NCI-H1092 treated with DMSO at 0.1 percent for 48 hours (cell line): ENCODE data around the gene INPP5A.
"Not testable (repeated sequence)": the region's sequence is repeated elsewhere in the genome, so short reads cannot be mapped to it uniquely, and the experiment has no call there.

Experiments
- DNase-seq: peaks from one replicate; lab custom pipeline; 2025; lab: John Stamatoyannopoulos, UW

Gene INPP5A

DNA sequence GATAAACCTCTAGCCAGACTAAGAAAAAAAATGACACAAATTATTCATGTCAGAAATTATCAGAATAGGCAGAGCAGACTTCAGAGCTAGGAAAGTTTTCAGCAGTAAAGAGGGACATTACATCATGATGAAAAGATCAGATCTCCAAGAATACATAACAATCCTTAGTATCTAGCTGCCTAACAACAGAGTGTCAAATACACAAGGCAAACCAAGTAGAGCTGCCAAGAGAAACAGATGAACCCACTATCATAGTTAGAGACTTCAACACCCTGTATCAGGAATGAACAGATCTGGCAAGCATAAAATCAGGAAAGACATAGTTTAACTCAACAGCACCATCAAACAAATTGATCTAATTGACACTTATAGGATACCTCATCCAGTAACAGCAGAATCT lies 156.1 kb downstream of the INPP5A start:
- DNase-seq = no peak

DNA sequence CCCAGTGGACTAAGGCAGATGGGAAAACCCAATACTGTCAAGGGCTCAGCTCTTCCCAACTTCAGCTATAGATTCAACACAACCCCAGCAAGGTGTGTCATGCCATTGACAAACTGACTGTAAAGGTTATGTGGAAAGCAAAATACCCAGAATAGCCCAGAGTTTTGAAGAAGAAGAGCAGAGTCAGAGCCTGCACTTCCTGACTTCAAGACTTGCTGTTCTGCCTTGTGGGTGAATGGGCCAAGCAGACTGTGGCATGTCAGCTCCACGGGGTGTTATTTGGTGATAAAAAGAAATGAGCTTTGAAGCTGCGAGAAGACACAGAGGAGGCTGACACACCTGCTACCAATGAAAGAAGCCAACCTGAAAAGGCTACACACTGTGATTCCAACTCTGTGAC lies 158.6 kb downstream of the INPP5A start:
- DNase-seq = no peak

DNA sequence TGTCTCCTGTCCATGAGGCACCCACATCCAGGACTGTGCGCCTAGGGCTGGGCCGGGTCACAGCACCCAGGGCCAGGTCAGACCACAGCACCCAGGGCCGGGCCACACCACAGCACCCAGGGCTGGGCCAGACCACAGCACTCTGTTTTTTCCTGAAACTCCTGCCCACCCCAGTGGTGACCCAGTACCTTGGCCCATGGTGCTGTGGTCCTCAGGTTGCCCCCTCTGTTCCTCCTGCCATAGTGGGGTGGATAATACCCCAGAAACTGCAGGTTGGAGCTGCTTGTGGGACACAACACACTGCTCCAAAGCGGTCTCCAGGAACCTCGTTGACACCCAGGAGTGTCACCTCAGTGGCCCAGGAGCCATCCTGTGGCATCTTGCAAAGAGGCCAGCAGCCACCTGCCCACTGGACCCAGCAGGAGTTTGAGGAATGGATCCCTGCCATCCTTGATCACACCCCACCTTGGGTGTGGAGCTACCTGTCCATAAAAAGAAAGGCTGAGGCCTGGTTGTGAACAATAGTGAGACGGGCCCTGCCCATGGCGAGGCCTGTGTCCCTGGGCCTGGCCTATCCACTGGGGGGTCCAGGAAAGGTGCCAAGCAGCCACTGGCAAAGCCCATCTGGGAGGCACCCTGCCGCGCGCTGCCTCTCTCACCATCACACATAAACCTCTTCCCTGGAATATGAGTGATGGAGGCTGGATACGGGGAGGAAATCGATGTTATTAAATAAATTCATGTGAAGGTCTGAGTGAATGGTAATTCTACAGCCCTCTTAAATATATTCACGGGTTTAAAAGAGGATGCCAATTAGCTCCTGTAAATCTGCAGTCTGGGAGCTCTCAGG lies 159.4 kb downstream of the INPP5A start:
- DNase-seq = no peak

DNA sequence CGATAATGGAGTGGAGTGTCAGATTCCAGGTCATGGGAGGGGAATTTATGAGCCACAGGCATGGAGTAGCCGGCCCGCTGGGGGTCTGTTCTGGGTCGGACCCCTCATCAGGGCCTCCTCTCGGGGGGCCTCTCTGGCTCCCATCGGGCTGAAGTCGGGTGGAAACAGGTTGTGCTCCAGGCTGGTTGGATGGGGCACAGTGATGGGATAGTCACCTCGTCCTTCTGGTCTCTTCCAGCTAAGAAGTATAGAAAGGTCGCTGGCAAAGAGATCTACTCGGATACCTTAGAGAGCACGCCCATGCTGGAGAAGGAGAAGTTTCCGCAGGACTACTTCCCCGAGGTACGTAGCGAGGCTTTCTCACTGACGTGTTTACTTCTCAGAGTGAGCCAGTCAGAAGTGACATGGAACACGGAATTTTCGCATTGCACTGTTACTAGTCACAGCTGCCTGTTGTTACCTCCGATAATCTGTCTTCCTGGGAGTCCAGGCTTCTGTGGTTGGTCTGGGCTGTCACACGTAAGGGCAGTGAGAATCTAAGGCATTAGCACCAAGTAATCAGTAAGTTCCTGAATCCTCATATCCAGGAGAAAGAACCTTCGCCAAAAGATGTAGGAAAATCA lies 160.1 kb downstream of the INPP5A start:
- DNase-seq = no peak

DNA sequence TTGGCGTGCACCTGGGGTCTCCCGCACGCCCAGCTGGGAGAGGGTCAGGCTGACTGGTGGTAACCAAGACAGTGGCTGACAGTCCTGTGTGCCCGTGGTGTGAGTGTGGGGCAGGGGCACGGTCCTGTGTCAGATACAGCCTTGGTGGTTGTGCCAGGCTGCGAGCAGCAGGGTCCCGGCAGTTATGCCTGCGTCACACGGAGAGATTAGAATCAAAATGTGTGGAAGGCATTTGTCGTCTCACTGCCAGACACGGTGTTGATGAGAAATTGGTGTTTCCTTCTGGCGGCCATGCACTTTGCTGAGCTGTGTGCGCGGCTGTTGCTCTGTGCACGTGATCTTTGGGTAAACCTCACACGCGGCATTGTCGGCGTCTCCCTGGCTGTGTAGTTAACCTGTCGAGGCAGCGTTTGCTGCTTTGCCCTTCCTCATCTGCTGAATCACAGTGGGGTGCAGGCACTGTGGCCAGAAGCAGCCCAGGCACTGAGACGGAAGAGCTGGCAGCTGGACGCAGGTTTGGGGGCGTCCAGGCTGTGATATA lies 160.7 kb downstream of the INPP5A start:
- no peak for DNase-seq

DNA sequence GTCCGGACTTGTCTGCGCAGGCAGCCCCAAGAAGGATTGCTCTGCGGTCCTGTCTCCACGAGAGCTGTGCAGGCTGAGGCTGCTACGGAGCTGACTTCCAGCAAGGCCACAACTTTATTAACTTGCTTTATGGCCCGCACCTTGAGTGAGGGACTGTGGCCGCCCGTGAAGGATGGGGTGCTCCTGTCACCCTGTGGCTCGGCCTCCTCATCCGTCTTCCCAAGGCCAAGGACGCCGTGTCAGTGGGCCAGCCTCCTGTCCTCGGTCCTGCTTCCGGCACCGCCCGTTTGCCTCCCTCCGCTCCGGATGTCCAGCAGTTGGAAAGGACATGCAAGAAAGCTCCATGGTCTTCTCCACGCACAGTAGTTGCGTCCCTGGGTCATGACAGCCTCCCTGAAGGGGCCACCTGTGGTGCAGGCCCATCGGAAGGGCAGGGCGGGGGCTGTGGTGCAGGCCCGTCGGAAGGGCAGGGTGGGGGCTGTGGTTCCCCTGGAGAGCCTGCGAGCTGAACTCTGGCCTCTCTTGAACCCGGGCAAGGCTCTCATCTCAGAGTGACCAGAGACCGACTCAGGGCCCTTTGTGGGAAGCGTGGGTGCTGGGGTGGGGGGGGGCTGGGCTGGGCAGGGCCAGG lies 161.3 kb downstream of the INPP5A start:
- no peak for DNase-seq

DNA sequence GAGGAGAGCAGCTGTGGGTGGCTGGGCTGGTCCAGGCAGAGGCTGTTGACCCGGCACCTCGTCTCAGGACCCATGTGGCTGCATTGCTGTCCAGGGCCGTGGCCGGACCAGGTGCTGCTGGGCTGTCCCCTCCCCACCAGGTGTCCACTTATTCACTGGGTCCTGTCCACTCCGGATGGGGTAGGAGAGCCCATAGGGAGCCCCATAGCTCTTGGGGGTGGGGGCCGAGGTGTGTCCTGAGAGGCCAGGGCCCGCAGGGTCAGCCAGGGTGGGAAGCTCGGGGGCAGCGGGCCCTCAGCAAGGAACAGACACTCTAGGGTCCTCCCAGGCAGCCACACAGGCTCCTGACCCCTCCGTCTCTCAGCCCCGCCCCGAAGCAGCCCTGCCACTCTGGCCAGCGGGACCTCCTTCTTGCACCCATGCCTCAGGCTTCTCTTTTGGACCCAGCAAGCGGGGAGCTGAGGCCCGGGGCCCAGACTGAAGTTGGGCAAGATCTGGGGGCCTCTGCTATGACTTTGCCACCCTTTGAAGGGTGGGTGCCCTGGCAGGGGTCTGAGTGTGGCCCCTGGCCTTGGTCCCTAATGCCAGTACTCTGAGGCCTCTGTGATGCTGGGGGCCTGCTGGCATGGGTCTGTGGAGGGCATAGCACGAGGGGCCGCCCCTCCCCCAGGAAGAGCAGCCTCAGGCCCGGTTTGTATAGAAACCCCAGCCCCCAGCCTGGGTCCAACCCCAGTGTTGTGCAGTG lies 162.0 kb downstream of the INPP5A start:
- DNase-seq = no peak

DNA sequence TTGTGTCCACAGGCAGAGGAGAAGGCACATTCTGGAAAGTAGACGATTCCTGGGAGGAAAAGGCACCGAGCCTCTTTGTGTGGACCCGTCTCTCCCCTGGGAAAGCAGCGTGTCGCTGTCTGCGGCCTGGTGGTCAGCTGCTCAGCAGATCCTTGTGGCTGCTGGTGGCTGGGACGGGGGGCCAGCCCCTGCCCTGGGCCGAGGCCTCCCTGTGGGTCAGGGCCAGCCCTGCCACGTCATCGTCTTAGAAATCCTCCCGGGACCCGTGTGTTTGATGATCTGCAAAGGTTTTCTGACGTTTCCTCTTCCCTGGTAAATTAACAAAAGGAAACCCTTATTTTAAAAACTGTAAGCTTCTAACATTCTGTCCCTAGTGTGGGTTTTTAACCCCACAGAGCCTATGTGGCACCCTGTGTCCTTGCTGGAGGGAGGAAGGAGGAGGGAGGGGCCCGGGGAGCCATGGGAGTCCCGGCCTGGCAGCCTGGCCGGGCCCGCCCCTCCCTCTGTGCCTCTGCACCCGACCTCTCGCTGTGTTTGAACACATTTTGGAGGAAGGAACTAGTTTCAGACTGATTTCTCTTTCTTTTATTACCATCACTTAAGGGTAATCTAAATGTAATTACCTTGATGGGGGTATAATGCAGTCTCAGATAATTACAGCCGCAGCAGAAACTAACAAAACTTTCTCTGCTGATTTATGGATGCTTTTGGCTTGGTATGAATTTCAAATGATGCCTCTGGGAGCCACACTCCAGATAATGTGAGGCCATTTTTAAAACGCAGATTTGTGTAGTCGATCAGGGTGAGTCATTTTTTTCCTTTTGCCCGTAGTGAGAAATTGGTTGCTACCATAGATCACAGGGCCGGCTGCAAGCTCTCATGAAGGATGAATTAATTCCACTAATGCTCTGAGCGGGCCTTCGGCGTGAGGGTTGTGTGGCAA lies 162.8 kb downstream of the INPP5A start:
- DNase-seq = no peak

DNA sequence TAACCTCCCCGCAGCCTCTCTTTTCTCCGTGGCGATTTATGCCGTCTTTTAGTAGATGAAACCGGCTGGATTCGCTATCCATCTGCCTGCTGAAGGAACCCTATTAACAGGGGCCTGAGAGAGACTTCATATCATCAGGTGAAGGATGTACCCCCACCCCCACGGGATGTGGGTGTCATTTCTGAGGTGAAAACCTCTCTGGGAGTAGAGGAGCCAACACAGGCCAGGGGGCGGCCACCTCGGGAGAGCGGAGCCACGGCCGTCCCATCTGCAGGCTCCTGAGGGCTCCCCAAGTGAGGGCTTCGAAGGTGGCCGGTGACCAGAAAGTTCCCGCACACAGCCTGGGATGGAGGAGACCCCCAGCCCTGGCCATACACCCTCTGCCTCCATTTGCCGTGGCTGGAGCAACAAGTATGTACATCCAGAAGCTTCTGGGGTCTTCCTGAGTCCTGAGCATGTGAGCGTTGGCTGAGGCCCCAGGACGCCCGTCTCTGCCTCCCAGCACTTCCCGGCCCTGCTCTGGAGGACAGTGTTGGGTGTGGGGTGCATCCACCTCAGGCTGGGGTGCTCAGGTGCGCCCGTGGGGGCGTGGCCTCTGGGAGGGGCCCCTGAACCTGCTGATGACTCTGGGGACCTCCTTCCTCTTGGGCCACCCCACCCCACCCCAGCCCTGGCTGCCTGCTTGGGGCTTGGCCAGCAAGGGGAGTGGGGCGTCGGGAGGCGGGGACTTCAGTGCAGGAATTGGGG lies 163.7 kb downstream of the INPP5A start:
- DNase-seq = no peak

DNA sequence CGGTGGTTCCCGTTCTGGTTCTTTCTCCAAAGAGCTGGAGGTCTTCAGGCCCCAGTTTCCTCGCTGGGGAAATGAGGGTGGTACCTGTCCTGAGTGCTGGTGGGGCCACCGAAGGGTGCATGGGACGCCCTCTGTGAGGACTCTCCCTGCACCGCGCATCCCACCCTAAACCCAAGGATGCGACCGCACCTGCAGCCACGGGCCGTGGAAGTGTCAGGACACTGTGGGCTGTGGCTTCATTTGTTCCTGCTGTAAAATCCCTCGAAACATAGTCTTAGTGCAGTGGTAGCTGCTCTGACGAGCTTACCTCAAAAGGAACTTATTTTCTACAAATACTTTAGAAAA lies 164.2 kb downstream of the INPP5A start:
- no peak for DNase-seq

DNA sequence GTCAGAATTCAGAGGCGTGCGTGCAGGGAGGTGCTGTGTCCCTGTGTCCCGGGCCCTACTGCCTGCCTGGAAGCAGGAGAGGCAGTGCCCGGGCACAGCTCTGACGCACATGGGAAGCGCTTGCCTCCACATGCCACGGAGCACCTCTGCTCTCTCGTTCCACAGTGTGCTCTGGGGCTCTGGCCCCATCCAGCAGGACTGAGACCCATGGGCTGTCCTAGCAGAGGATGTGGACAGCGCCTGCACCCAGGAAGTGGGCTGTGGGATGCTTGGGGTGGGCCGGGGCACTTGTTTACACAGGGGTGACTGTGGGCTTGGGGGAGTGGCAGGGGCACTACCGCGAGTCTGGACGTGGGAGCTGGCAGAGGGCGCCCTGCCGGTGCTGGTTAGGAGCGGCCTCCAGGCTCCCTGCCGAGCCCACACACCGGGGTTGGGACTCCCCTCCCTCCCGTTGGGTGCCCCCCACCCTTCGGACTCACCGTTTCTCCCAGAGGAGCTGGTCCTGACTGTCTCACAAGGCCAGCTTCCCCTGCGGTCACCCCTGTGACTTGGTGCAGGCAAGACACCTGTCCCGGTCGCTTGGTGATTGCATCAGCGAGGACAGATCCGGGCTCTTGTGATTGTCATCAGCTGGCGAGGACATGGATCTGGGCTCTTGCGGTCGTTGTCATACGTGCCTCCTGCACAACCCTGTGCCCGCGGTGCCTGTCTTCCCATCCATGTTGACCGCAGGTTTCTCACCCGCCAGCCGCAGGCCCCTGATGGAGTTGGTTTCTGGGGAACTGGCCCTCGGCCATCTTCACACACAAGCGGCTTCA lies 165.2 kb downstream of the INPP5A start:
- DNase-seq = no peak

DNA sequence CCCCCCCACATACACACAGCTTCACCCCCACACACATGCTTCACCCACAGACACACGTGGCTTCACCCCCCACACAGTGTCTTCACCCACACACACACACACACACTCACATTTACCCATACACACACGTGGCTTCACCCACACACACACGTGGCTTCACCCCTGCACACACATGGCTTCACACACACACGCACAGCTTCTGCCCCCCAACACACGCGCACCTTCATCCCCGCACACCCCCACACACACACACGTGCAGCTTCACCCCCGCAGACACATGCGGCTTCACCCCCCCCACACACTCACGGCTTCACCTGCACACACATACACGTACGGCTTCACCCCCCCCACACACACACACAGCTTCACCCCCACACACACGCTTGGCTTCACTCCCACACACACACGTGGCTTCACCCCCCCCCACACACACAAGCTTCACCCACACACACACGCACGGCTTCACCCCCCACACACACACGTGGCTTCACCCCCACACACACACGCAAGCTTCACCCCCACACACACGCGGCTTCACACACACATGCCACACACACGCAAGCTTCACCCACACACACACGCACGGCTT lies 165.9 kb downstream of the INPP5A start:
- no peak for DNase-seq

DNA sequence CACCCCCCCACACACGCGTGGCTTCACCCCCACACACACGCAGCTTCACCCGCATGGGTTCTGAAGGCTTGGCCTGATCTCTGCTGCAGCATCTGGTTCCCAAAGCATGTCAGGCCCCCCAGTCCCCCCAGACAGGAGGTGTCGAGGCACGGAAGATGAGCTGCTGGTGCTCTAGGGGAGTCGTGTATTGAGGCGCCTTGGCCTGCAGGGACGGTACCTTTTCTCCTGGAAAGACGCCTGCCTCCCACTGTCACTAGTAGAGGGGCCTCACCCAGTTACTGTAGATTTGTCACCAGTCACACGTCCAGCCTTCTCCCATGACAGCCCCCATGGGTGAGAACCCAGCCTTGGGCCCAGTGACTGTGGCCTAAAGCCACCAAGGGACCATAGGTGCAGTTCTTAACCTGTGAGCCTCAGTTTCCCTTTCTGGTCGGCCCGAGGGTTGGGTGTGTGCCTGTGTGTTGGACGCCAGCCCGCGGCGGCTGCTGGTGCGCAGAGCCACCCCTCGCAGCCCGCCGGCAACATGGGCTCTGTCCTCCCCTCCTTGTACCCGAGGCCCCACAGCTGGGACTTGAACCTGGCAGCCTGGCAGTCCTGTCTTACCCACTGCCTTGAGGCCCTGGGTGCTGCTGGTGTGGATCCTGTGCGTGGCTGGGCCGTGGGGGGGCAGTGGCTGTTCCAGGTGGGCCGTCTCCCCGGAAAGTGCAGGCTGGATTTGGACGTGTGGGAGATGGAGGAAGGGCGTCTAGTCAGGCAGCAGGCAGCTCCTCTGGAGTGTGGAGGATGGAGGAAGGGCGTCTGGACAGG lies 166.6 kb downstream of the INPP5A start:
- DNase-seq = no peak

DNA sequence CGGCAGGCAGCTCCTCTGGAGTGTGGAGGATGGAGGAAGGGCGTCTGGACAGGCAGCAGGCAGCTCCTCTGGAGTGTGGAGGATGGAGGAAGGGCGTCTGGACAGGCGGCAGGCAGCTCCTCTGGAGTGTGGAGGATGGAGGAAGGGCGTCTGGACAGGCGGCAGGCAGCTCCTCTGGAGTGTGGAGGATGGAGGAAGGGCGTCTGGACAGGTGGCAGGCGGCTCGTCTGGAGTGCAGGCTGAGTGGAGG lies 167.2 kb downstream of the INPP5A start:
- not testable (repeated sequence) for DNase-seq

DNA sequence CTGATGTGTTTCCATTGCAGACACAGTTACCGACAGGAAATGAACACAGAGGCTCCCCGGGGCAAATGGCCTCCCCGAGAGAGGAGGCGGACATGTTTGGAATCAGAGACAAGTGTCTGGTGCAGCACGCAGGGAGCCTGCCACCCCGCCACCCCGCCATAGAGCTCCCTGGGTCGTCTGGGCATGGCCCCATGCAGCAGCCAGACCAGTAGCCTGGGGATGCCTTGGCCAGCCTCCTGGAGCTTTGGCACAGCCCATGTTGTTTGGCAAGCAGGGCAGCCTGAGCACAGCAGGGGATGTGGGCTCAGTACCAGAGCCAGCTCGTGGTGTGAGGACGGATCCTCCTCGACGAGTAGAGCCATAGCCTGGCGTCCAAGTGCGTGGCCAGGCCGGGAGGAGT lies 167.6 kb downstream of the INPP5A start:
- peak; percentile 36 for DNase-seq

DNA sequence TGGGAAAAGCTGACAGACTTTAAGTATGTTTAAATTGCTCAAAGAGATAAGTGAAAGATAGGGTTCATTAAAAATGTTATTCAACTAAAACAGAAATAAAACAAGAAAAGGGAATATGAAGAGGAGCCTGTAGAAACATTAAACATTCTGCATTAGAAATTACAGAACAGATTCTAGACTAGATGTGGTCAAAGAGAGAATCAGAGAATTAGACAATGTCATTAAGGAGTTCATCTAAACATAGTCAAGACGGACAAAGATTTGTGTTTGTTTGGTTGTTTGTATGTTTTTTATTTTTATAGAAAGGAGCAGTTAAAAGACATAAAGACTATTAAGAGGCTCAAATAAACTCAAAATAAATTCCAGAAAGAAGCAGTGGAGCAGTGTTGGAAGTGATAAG lies 168.4 kb downstream of the INPP5A start:
- no peak for DNase-seq

DNA sequence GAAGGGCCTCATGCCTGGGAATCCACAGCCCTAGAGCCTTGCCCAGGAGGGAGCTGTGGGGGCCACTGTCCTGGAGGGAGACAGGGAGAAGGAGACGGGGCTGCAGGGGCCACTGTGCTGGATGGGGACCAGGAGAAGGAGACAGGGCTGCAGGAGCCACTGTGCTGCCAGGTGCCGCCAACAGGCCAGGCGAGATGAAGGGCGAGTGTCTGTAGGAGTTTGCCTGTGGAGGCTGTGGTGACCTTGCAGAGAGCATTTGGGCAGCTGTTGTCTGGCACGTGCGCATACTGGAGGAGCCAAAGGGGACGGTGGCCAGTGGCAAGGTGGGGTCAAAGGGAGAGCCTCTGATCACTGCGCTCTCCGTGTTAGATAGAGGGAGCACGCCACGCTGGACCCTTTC lies 169.1 kb downstream of the INPP5A start:
- no peak for DNase-seq

DNA sequence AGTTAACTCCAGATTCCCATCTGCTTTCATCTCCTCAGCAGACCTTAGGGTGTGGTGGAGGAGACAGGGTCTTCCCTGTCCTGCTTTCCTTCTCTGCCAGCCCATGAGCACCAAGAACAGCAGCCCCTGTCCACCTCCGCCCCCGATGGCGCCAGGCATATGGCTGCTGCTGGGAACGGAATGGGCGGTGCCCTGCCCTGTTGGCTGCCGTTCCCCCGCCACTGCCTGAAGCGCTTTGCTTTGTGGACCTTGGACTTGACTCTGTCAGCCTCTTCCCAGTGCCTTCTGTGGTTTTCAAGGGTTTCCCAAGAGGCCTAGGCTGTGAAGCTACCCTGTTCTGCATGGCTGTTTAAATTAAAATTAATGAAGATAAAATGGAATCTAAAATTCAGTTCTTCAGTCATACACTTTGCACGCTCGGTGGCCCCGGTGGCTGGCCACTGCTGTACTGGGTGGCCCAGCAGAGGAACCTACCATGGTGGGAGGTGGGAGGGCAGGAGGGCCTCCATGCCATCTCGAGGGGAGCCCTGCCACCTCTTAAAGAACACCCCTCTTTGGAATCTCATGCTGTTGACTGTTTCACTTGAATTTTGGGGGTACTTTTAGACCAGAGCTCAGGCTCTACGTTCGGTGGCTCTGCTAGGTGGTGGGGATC lies 169.7 kb downstream of the INPP5A start:
- no peak for DNase-seq
